GM19351 (cell line): Measurements from ENCODE around the gene CDH13.

Experiments used
- ATAC-seq: cut with Tn5 transposase; IDR thresholded peaks from one replicate; pipeline ENCODE4 v1.9.1; 2021; ENCODE audit warnings: mild to moderate bottlenecking, moderate library complexity; ENCODE audit not compliant: unreplicated experiment

The CDH13 gene

GRCh38 chr16:82833378-82833993, 206.7 kb downstream of the CDH13 start:
- ATAC-seq, result no peak

DNA sequence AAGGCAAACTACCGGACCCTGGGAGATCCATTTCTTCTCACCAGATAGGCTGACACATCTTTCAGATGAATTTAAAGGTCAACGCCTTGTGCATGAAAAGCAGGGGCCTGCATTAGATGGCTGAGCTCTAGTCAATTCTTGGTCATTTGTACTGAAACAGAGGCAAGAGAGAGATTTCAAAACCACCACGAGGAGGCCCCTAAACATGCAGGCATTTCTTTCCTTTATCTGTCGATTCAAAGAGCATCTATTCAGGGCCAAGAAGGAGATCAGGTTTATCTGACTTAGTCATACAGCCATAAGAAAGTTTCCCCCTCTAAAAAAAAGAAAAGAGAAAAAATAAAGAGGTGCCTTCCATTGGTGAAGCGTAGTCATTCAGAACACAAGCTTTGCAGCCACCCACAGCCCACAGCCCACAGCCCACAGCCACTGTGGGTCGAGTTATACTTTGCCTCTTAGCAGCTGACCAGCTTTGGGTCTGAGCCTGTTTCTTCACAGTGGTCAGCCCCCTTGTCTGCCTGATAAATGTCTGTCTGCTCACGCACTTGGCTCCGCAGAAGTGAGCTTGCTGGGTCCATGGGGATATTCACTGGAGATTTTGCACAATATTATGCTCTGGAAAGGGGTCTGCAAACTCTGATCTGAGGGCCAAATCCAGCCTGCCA, 207.5 kb downstream of the CDH13 start:
- no peak for ATAC-seq

DNA sequence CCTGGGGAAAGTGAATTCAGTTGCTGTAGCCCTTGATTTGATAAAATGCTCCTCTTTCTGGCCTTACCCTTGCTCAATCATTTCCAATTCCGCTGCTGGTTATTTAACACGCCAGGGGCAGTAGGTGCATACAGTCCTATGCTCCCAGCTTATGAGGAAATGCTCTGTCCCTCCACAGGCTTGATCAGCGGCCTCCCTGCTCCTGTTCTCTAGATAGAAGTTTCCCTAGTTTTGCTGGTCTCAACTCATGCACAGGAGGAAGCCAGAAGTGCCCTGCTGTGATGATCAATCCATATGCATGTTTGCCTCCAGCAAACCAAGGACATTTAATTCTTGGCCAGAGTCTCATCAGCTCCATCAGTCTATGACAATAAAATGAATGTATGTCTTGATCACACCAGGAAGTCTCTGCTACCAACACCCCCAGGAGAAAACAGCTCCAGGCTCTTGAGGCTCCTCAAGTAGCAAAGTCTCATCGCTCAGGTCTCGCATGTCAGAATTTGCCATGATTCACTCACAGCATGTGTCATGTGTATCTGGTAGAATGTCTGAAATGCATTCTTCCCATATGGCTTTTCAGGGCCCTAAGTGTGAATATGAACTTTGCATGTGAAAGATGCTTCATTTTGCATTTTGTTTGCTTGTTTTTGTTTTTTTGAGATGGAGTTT, 208.9 kb downstream of the CDH13 start:
- ATAC-seq, result no peak

- no peak for ATAC-seq
Observed at GRCh38 chr16:82841108-82841507, 214.3 kb downstream of the CDH13 start.

- no peak for ATAC-seq
Observed at GRCh38 chr16:82843606-82844271, 217.0 kb downstream of the CDH13 start.

DNA sequence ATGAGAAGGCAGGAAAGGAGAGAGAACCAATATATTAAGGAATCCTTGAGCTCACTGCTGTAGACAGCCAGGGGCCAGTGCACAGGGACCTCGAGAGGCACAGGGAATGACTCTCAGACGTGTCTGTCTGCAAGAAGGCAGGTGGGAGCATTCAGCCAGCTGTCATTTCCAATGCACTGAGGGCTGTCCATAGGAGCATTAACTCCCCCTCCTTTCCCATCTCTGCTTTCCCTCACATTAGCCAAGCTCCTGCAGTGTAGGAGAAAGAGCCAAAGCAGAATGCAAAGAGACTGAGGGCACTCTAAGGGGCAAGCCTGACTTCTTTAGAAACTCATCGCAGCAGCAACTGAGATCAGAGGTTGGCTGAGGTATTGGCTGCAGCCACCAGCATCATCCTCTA, 218.3 kb downstream of the CDH13 start:
- no peak for ATAC-seq

- no peak for ATAC-seq
Observed at GRCh38 chr16:82846806-82847205, 220.0 kb downstream of the CDH13 start.

- ATAC-seq, result no peak
Observed at GRCh38 chr16:82848013-82848412, 221.2 kb downstream of the CDH13 start.

- ATAC-seq, result no peak
Observed at GRCh38 chr16:82852388-82853008, 225.7 kb downstream of the CDH13 start.

GRCh38 chr16:82855471-82855870, 228.7 kb downstream of the CDH13 start:
- no peak for ATAC-seq

- no peak for ATAC-seq
Observed at GRCh38 chr16:82857693-82858365, 231.1 kb downstream of the CDH13 start.

DNA sequence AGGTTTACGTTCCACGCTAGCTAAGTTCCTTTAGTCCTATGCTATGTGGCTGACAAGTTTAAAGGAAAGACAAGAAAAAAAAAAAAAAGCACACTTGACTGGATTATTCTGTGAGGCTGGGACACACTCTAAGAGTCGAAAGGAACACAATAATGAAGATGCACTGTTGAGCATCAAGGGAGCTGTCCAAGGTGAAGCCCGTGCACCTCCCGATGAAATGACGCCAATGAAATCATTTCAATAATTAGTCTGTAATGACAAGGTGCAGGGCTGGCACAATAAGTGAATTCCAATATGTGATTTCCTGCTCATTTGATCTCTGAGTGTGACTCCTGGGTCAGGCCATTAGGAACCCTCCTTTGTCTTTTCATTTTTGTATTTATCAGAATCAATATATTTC, 232.9 kb downstream of the CDH13 start:
- ATAC-seq, result no peak

GRCh38 chr16:82860071-82860470, 233.3 kb downstream of the CDH13 start:
- no peak for ATAC-seq

GRCh38 chr16:82862057-82862456, 235.3 kb downstream of the CDH13 start:
- no peak for ATAC-seq

GRCh38 chr16:82864332-82865040, 237.7 kb downstream of the CDH13 start:
- ATAC-seq, result no peak

GRCh38 chr16:82865412-82865811, 238.6 kb downstream of the CDH13 start:
- no peak for ATAC-seq

GRCh38 chr16:82867485-82867884, 240.7 kb downstream of the CDH13 start:
- ATAC-seq, result no peak

- no peak for ATAC-seq
Observed at GRCh38 chr16:82874271-82874670, 247.5 kb downstream of the CDH13 start.

DNA sequence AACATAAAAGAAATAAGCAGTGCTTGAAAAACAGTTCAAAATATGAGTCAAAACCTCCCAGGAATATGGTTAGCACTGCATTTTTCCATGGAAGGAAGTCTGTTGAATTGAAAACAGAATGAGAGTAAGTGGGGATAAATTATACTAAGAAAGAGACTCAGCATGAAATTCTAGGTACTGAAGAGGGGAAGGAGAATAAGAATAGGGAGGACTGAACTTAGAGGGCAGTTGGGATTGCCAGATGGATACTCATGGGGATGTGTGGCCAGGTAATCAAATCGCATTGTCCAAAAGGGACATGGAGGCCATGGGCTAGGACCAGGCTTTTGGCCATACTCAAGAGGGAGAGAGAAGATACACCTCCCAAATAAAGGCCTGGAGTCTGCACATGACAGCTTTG, 247.9 kb downstream of the CDH13 start:
- no peak for ATAC-seq

DNA sequence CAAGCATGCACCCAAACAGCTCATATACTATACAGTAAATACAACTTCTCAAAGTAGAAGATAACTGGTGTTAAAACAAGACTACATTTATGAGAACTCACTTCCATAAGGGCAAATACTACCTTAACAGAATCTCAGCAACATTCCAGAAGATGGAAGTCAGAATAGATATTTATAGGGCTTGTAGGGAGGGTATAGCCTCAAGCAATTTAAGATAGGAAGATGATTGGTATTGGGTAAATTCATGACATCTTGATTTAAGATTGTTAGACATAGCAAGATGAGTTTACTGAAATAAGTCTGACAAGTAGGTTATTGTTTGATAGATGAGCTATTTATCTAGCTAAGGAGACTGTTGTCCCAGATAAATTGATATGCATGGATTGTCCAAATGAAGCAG, 250.2 kb downstream of the CDH13 start:
- no peak for ATAC-seq
